DND-41 (cell line): ENCODE results near the gene ELOVL6.
"Not testable (repeated sequence)": the region's sequence is repeated elsewhere in the genome, so short reads cannot be mapped to it uniquely, and the experiment has no call there.

Experiments
- ATAC-seq: fragments of 200-7000 bp; cut with Tn5 transposase; 3 replicates; pipeline ENCODE4 v1.9.1; 2021; ENCODE audit warnings: low read depth; ENCODE audit not compliant: insufficient read depth
- DNase-seq: peaks from one replicate; pipeline ENCODE4 v3.0.0-alpha.2; 2020
- H2AFZ ChIP-seq: 2 replicates; pipeline ENCODE4 v1.6.0; 2012; ENCODE audit warnings: low read depth, low read length
- H3K27ac ChIP-seq: 2 replicates; pipeline ENCODE4 v1.5.1; 2012; ENCODE audit warnings: low read length, inconsistent platforms
- H3K27me3 ChIP-seq: fragments of 200-600 bp; sonication (generic); 2 replicates; pipeline ENCODE4 v1.6.0; 2012; ENCODE audit warnings: low read length, mild to moderate bottlenecking, inconsistent platforms; ENCODE audit not compliant: insufficient read depth, poor library complexity
- H3K36me3 ChIP-seq: 2 replicates; pipeline ENCODE4 v1.5.1; 2012; ENCODE audit warnings: low read length, inconsistent platforms; ENCODE audit not compliant: insufficient read depth
- H3K4me1 ChIP-seq: 2 replicates; pipeline ENCODE4 v1.5.1; 2012; ENCODE audit warnings: mild to moderate bottlenecking, low read length; ENCODE audit not compliant: insufficient read depth
- H3K4me2 ChIP-seq: 2 replicates; pipeline ENCODE4 v1.6.0; 2012; ENCODE audit warnings: mild to moderate bottlenecking, moderate library complexity, low read length, inconsistent platforms; ENCODE audit not compliant: insufficient read depth
- H3K4me3 ChIP-seq, 2 experiments: fragments of 200-600 bp in 1 of 2; shearing (Covaris generic) in 1 of 2; 2 replicates each; pipeline ENCODE4 v1.5.1; 2012 to 2016; ENCODE audit warnings: inconsistent platforms in 2 of 2, low read length in 2 of 2, mild to moderate bottlenecking in 2 of 2, low read depth in 1 of 2, moderate library complexity in 1 of 2
- H3K79me2 ChIP-seq: 2 replicates; pipeline ENCODE4 v1.6.0; 2012; ENCODE audit warnings: low read length, inconsistent platforms; ENCODE audit not compliant: insufficient read depth
- H3K9ac ChIP-seq: 2 replicates; pipeline ENCODE4 v1.6.0; 2012; ENCODE audit warnings: low read depth, mild to moderate bottlenecking, inconsistent platforms, low read length, moderate library complexity
- H3K9me3 ChIP-seq: 2 replicates; pipeline ENCODE4 v1.5.1; 2012; ENCODE audit warnings: low read length, moderate library complexity, mild to moderate bottlenecking, inconsistent platforms; ENCODE audit not compliant: insufficient read depth, severe bottlenecking
- H4K20me1 ChIP-seq: 2 replicates; pipeline ENCODE4 v1.6.0; 2012; ENCODE audit warnings: low read length; ENCODE audit not compliant: insufficient read depth
- CTCF ChIP-seq: IDR thresholded peaks from 2 replicates; pipeline ENCODE4 v1.5.1; 2012; ENCODE audit warnings: borderline replicate concordance, low read length, moderate library complexity, mild to moderate bottlenecking; ENCODE audit not compliant: poor library complexity, severe bottlenecking; ENCODE audit errors: extremely low read depth
- EZH2 ChIP-seq: IDR thresholded peaks from 3 replicates; pipeline ENCODE4 v1.6.1; 2012; ENCODE audit warnings: borderline replicate concordance, low read depth, mild to moderate bottlenecking, moderate library complexity, low read length, inconsistent platforms; ENCODE audit not compliant: severe bottlenecking

The ELOVL6 gene

GRCh38 chr4:110245577-110245976 lies 47.2 kb upstream of the ELOVL6 start:
- H3K79me2 ChIP-seq, result no peaks in the 10 kb centered on the region
- no peaks in the 10 kb centered on the region for H3K9me3 ChIP-seq
- H3K36me3 ChIP-seq, result no peaks in the 10 kb centered on the region
- H2AFZ ChIP-seq, result no peak overlapping the region
- no peak overlapping the region for H3K4me2 ChIP-seq
- H3K27ac ChIP-seq, result no peak overlapping the region
- H3K27me3 ChIP-seq, result no peaks in the 10 kb centered on the region
- ATAC-seq (no peak), DNase-seq (no peak)
- no peak for TF ChIP-seq EZH2
- no peak for TF ChIP-seq CTCF
- no peaks in the 10 kb centered on the region for H3K4me1 ChIP-seq
- no peak overlapping the region for H3K4me3 ChIP-seq
- no peaks in the 10 kb centered on the region for H4K20me1 ChIP-seq
- H3K9ac ChIP-seq, result no peak overlapping the region

- H4K20me1 ChIP-seq, result no peaks in the 10 kb centered on the region
- TF ChIP-seq CTCF (no peak), EZH2 (no peak)
- H3K4me3 ChIP-seq, result no peak overlapping the region
- H3K27ac ChIP-seq, result no peak overlapping the region
- no peaks in the 10 kb centered on the region for H3K36me3 ChIP-seq
- no peaks in the 10 kb centered on the region for H3K9me3 ChIP-seq
- DNase-seq, result no peak
- H2AFZ ChIP-seq, result no peak overlapping the region
- ATAC-seq, result no peak
- H3K27me3 ChIP-seq, result no peaks in the 10 kb centered on the region
- no peaks in the 10 kb centered on the region for H3K79me2 ChIP-seq
- H3K9ac ChIP-seq, result no peak overlapping the region
- no peaks in the 10 kb centered on the region for H3K4me1 ChIP-seq
- no peak overlapping the region for H3K4me2 ChIP-seq
Measured at GRCh38 chr4:110236324-110236723, 37.9 kb upstream of the ELOVL6 start.

- H3K4me1 ChIP-seq, H3K9ac ChIP-seq, H4K20me1 ChIP-seq, DNase-seq, H3K9me3 ChIP-seq, H3K4me3 ChIP-seq, H3K27ac ChIP-seq, H3K4me2 ChIP-seq, H2AFZ ChIP-seq, ATAC-seq, H3K27me3 ChIP-seq, H3K36me3 ChIP-seq, H3K79me2 ChIP-seq: not testable (repeated sequence)
Measured at GRCh38 chr4:110233581-110233980, 35.2 kb upstream of the ELOVL6 start.

GRCh38 chr4:110231869-110232268 lies 33.5 kb upstream of the ELOVL6 start:
- TF ChIP-seq EZH2 (no peak), CTCF (no peak)
- Histone ChIP-seq H3K4me1 (no peaks in the 10 kb centered on the region), H3K79me2 (no peaks in the 10 kb centered on the region), H3K4me3 (no peak overlapping the region), H3K9ac (no peak overlapping the region), H3K27me3 (no peaks in the 10 kb centered on the region), H3K9me3 (no peaks in the 10 kb centered on the region), H2AFZ (no peak overlapping the region), H3K36me3 (no peaks in the 10 kb centered on the region), H4K20me1 (no peaks in the 10 kb centered on the region), H3K27ac (no peak overlapping the region), H3K4me2 (no peak overlapping the region)
- DNase-seq, result no peak
- no peak for ATAC-seq
